Measurements from ENCODE around the gene LDLRAD3. TPM values are rescaled to one million over a fixed set of nuclear protein-coding genes. Genes with fewer than 3 reads are reported as not detected.

LDLRAD3 gene
- total and polyA plus RNA-seq, 3 donors from 2014 or later: 7.1 to 14.6 (median 12.0) TPM

GRCh38 chr11:35986947-35987346 is 43.1 kb downstream of the LDLRAD3 start:
- Histone ChIP-seq H3K4me3 (no peak overlapping the region), H3K9me3 (no peaks in the 10 kb centered on the region), H3K27ac (no peak overlapping the region), H3K36me3 (ENCODE audit: low read depth, missing control alignments) (no peaks in the 10 kb centered on the region), H3K27me3 (no peaks in the 10 kb centered on the region), H3K4me1 (peaks cover 10% of the 10 kb centered on the region)
- TF ChIP-seq POLR2A (IDR thresholded peaks at IDR 0.05): no peak
- TF ChIP-seq CTCF (IDR thresholded peaks at IDR 0.05): no peak
- intact Hi-C loops (cut with DNase I; ENCODE audit: low total_unique reads): no loop called here
- no peak for DNase-seq
- WGBS, 2 donors: 85 to 89% methylated on average over 3 of the region's 3 CpGs

GRCh38 chr11:35990170-35990569 is 46.3 kb downstream of the LDLRAD3 start:
- no peak for DNase-seq
- intact Hi-C loops (cut with DNase I; ENCODE audit: low total_unique reads): no loop called here
- WGBS, 2 donors: 83 to 98% methylated on average over 2 of the region's 2 CpGs

GRCh38 chr11:35990816-35991215 is 47.0 kb downstream of the LDLRAD3 start:
- H3K27me3 ChIP-seq: no peaks in the 10 kb centered on the region
- H3K9me3 ChIP-seq: no peaks in the 10 kb centered on the region
- no peak for DNase-seq
- WGBS, 2 donors: 67 to 80% methylated on average over 3 of the region's 3 CpGs
- H3K4me3 ChIP-seq: no peak overlapping the region
- intact Hi-C loops (cut with DNase I; ENCODE audit: low total_unique reads): no loop called here
- H3K36me3 ChIP-seq (ENCODE audit: low read depth, missing control alignments): no peaks in the 10 kb centered on the region
- TF ChIP-seq CTCF (IDR thresholded peaks at IDR 0.05) (no peak), POLR2A (IDR thresholded peaks at IDR 0.05) (no peak)
- no peaks in the 10 kb centered on the region for H3K4me1 ChIP-seq
- H3K27ac ChIP-seq: no peak overlapping the region

More at GRCh38 chr11:35990170-35990569, 46.3 kb downstream of the LDLRAD3 start:
- Histone ChIP-seq H3K4me3 (no peak overlapping the region), H3K4me1 (no peaks in the 10 kb centered on the region), H3K9me3 (no peaks in the 10 kb centered on the region), H3K27me3 (no peaks in the 10 kb centered on the region), H3K27ac (no peak overlapping the region), H3K36me3 (ENCODE audit: low read depth, missing control alignments) (no peaks in the 10 kb centered on the region)
- no peak for TF ChIP-seq POLR2A (IDR thresholded peaks at IDR 0.05)
- no peak for TF ChIP-seq CTCF (IDR thresholded peaks at IDR 0.05)

GRCh38 chr11:35992548-35992947 is 48.7 kb downstream of the LDLRAD3 start:
- TF ChIP-seq CTCF (IDR thresholded peaks at IDR 0.05): no peak
- TF ChIP-seq POLR2A (IDR thresholded peaks at IDR 0.05): no peak
- H3K36me3 ChIP-seq (ENCODE audit: low read depth, missing control alignments): no peaks in the 10 kb centered on the region
- no peak overlapping the region for H3K4me3 ChIP-seq
- intact Hi-C loops (cut with DNase I; ENCODE audit: low total_unique reads): no loop called here
- no peaks in the 10 kb centered on the region for H3K4me1 ChIP-seq
- no peak for DNase-seq
- H3K27me3 ChIP-seq: no peaks in the 10 kb centered on the region
- no peaks in the 10 kb centered on the region for H3K9me3 ChIP-seq
- no peak overlapping the region for H3K27ac ChIP-seq

- intact Hi-C loops (cut with DNase I; ENCODE audit: low total_unique reads): no loop called here
- DNase-seq: no peak
- no peaks in the 10 kb centered on the region for H3K36me3 ChIP-seq (ENCODE audit: low read depth, missing control alignments)
- H3K4me3 ChIP-seq: no peak overlapping the region
- no peaks in the 10 kb centered on the region for H3K27me3 ChIP-seq
- no peak overlapping the region for H3K27ac ChIP-seq
- TF ChIP-seq POLR2A (IDR thresholded peaks at IDR 0.05): no peak
- no peak for TF ChIP-seq CTCF (IDR thresholded peaks at IDR 0.05)
- WGBS, 2 donors: 96 to 100% methylated on average over 2 of the region's 2 CpGs
- H3K4me1 ChIP-seq: no peaks in the 10 kb centered on the region
- no peaks in the 10 kb centered on the region for H3K9me3 ChIP-seq
These were observed 50.6 kb downstream of the LDLRAD3 start for GRCh38 chr11:35994421-35994820.
